Glomerular visceral epithelial cell (primary cell): ENCODE results near the gene SHISA7.
"Not testable (repeated sequence)": the region's sequence is repeated elsewhere in the genome, so short reads cannot be mapped to it uniquely, and the experiment has no call there.

Experiments
- DNase-seq: peaks from one replicate; pipeline ENCODE4 v3.0.0-alpha.2; 2016; ENCODE audit errors: extremely low spot score

SHISA7 gene

GRCh38 chr19:55463583-55464031 lies 20.5 kb upstream of the SHISA7 start:
- DNase-seq = no peak

- no peak for DNase-seq
Observed at GRCh38 chr19:55462722-55463121, 19.6 kb upstream of the SHISA7 start.

- DNase-seq = no peak
Observed at GRCh38 chr19:55461974-55462626, 19.0 kb upstream of the SHISA7 start.

- DNase-seq = peak; percentile 100
Observed at GRCh38 chr19:55461259-55461973, 18.3 kb upstream of the SHISA7 start, which contains the start of gene ISOC2. Gene ISOC2 (minus strand): TSS chr19:55461642. CDS start chr19:55456486, 5,156 bp downstream.

- DNase-seq = peak; percentile 81
Observed at GRCh38 chr19:55460670-55461258, 17.7 kb upstream of the SHISA7 start.

- no peak for DNase-seq
Observed at GRCh38 chr19:55459950-55460657, 17.0 kb upstream of the SHISA7 start.

- no peak for DNase-seq
Observed at GRCh38 chr19:55459551-55459949, 16.4 kb upstream of the SHISA7 start.

GRCh38 chr19:55457683-55458457 lies 14.8 kb upstream of the SHISA7 start:
- no peak for DNase-seq

GRCh38 chr19:55456347-55456746 lies 13.2 kb upstream of the SHISA7 start:
- DNase-seq = no peak

- DNase-seq = no peak
Observed at GRCh38 chr19:55455576-55456235, 12.6 kb upstream of the SHISA7 start.

GRCh38 chr19:55454787-55455243 lies 11.7 kb upstream of the SHISA7 start:
- DNase-seq = peak; percentile 52

- no peak for DNase-seq
Observed at GRCh38 chr19:55453511-55454260, 10.6 kb upstream of the SHISA7 start.

GRCh38 chr19:55452749-55453346 lies 9.7 kb upstream of the SHISA7 start:
- DNase-seq = peak; percentile 44

GRCh38 chr19:55451965-55452748 lies 9.1 kb upstream of the SHISA7 start:
- DNase-seq = no peak

- no peak for DNase-seq
Observed at GRCh38 chr19:55451163-55451964, 8.3 kb upstream of the SHISA7 start.

- no peak for DNase-seq
Observed at GRCh38 chr19:55449469-55449868, 6.4 kb upstream of the SHISA7 start.

GRCh38 chr19:55448175-55448490 lies 5.0 kb upstream of the SHISA7 start:
- DNase-seq = not testable (repeated sequence)
